HepG2 (cell line): ENCODE results near the gene NOL12. TPM values are rescaled to one million over a fixed set of nuclear protein-coding genes. Genes with fewer than 3 reads are reported as not detected.

Experiments
- ATAD3A ChIP-seq: sonication (generic); formaldehyde crosslinking; IDR thresholded peaks from 2 replicates; pipeline ENCODE4 v1.4.0; 2020; ENCODE audit warnings: missing genetic modification reagents
- DNMT1 ChIP-seq: sonication (generic); formaldehyde crosslinking; IDR thresholded peaks from 2 replicates; pipeline ENCODE4 v1.5.1; 2020; ENCODE audit warnings: mild to moderate bottlenecking, missing genetic modification reagents
- GATAD2A ChIP-seq: IDR thresholded peaks from 2 replicates; pipeline ENCODE4 v1.6.1; 2016
- GLI4 ChIP-seq: sonication (generic); formaldehyde crosslinking; IDR thresholded peaks from 2 replicates; pipeline ENCODE4 v1.5.1; 2020; ENCODE audit warnings: missing genetic modification reagents, mild to moderate bottlenecking, moderate library complexity, borderline replicate concordance
- HES4 ChIP-seq: sonication (generic); formaldehyde crosslinking; IDR thresholded peaks from 2 replicates; pipeline ENCODE4 v1.9.0; 2021; ENCODE audit warnings: mild to moderate bottlenecking, missing genetic modification reagents, borderline replicate concordance
- HIVEP1 ChIP-seq: sonication (generic); formaldehyde crosslinking; IDR thresholded peaks from 2 replicates; pipeline ENCODE4 v1.4.0; 2020; ENCODE audit warnings: mild to moderate bottlenecking, missing genetic modification reagents
- MED1 ChIP-seq: sonication (generic); formaldehyde crosslinking; IDR thresholded peaks from 2 replicates; pipeline ENCODE4 v1.4.0; 2020; ENCODE audit warnings: missing genetic modification reagents
- PAF1 ChIP-seq: IDR thresholded peaks from 2 replicates; pipeline ENCODE4 v1.6.1; 2016; ENCODE audit warnings: missing genetic modification reagents, missing compliant biosample characterization
- SALL1 ChIP-seq: sonication (generic); formaldehyde crosslinking; IDR thresholded peaks from 2 replicates; pipeline ENCODE4 v1.8.0; 2022; ENCODE audit warnings: mild to moderate bottlenecking, missing genetic modification reagents
- SP1 ChIP-seq, 2 experiments: fragments of 450-650 bp in 1 of 2; sonication (generic) in 1 of 2; formaldehyde crosslinking in 1 of 2; IDR thresholded peaks; 2 replicates each; pipeline versions ENCODE4 v1.4.0 to v1.6.1; 2016 to 2020; ENCODE audit warnings: missing genetic modification reagents in 1 of 2
- SUZ12 ChIP-seq: fragments of 150-350 bp; IDR thresholded peaks from 2 replicates; pipeline ENCODE4 v1.6.1; 2014; ENCODE audit warnings: low read depth, low read length
- ZMYM4 ChIP-seq: sonication (generic); formaldehyde crosslinking; IDR thresholded peaks from 2 replicates; pipeline ENCODE4 v1.8.1; 2023; ENCODE audit warnings: mild to moderate bottlenecking, missing genetic modification reagents
- ZNF232 ChIP-seq: sonication (generic); formaldehyde crosslinking; IDR thresholded peaks from 2 replicates; pipeline ENCODE4 v1.4.0; 2020; ENCODE audit warnings: missing genetic modification reagents, borderline replicate concordance
- ZNF460 ChIP-seq: sonication (generic); formaldehyde crosslinking; IDR thresholded peaks from 2 replicates; pipeline ENCODE4 v1.5.1; 2020; ENCODE audit warnings: missing genetic modification reagents, mild to moderate bottlenecking, borderline replicate concordance
- polyA plus RNA-seq, 8 experiments: library from polyadenylated mRNA; depleted of rRNA in 3 of 8; stranded (reverse) in 7 of 8; unstranded in 1 of 8; fragments of >200 nt; fragmentation: Illumina TruSeq in 4 of 8; extraction: Trizol in 4 of 8; gene quantifications; 2 replicates each; pipeline versions ENCODE4 v1.2.1 to v1.2.3, GENCODE V29; 2011 to 2016; ENCODE audit warnings: low read depth in 4 of 8, missing spikeins in 1 of 8, mixed read lengths in 1 of 8; ENCODE audit not compliant: insufficient read depth in 1 of 8
- total RNA-seq, 5 experiments: library from RNA; depleted of rRNA; stranded (reverse); fragments of >200 nt; fragmentation: Illumina TruSeq; extraction: Trizol; gene quantifications; 2 replicates each; pipeline ENCODE4 v1.2.3, GENCODE V29; 2016; ENCODE audit warnings: low read depth in 1 of 5
- TF ChIP-seq, protein P1 (sequence below), 2 experiments: sonication (generic) in 1 of 2; formaldehyde crosslinking in 1 of 2; IDR thresholded peaks; 2 replicates each; pipeline versions ENCODE4 v1.4.0 to v1.6.1; 2018 to 2020; ENCODE audit warnings: missing genetic modification reagents in 2 of 2, borderline replicate concordance in 1 of 2, low read depth in 1 of 2, mild to moderate bottlenecking in 1 of 2, missing biosample characterization in 1 of 2
- TF ChIP-seq, protein P2 (sequence below): IDR thresholded peaks from 2 replicates; pipeline ENCODE4 v1.6.1; 2018; ENCODE audit warnings: missing genetic modification reagents, mild to moderate bottlenecking, missing compliant biosample characterization
- TF ChIP-seq, protein P3 (sequence below): sonication (generic); formaldehyde crosslinking; IDR thresholded peaks from 2 replicates; pipeline ENCODE4 v1.4.0; 2020; ENCODE audit warnings: mild to moderate bottlenecking, missing genetic modification reagents
- TF ChIP-seq, protein P4 (sequence below): sonication (generic); formaldehyde crosslinking; IDR thresholded peaks from 2 replicates; pipeline ENCODE4 v1.5.0; 2020; ENCODE audit warnings: missing genetic modification reagents
- TF ChIP-seq, protein P5 (sequence below): sonication (generic); formaldehyde crosslinking; IDR thresholded peaks from 2 replicates; pipeline ENCODE4 v1.9.0; 2021; ENCODE audit warnings: mild to moderate bottlenecking, missing genetic modification reagents

Gene NOL12
- total and polyA plus RNA-seq, 2 of the 13 experiments (the other 11 are each of a cell fraction or from before 2014, with no cell fraction given), result 14.3 to 31.4 TPM

DNA sequence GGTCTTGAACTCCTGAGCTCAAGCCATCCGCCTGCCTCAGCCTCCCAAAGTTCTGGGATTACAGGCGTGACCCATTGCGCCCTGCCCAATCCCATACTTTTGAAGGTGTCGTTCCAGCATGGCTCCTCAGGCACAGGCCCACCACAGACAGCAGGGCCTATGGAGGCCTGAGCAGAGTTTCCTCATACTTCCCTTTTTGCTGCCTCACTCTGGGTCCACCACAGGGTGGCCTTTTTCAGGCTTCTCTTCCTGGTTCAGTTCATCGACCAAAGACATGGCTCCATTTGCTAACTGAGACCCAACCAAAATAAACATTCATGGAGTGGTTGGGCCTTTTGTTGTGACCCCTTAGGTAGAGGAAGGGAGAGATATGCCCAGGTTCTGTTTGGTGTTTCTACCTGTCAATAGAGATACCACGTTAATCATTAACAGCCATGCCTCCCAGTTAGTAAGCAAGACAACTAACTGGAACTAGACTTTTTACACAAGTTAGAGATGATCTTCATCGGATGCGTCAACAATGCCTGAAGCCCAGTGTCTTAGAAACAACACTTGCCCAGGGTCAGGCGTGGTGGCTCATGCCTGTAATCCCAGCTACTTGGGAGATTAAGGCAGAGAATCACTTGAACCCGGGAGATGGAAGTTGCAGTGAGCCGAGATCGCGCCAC lies 45.8 kb downstream of the NOL12 start (continued):
- TF ChIP-seq, protein P1, sequence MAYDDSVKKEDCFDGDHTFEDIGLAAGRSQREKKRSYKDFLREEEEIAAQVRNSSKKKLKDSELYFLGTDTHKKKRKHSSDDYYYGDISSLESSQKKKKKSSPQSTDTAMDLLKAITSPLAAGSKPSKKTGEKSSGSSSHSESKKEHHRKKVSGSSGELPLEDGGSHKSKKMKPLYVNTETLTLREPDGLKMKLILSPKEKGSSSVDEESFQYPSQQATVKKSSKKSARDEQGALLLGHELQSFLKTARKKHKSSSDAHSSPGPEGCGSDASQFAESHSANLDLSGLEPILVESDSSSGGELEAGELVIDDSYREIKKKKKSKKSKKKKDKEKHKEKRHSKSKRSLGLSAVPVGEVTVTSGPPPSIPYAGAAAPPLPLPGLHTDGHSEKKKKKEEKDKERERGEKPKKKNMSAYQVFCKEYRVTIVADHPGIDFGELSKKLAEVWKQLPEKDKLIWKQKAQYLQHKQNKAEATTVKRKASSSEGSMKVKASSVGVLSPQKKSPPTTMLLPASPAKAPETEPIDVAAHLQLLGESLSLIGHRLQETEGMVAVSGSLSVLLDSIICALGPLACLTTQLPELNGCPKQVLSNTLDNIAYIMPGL (CRISPR knock-in tag; IDR thresholded peaks at IDR 0.05; ENCODE audit: borderline replicate concordance in 1 of 2, low read depth in 1 of 2), result peak; percentile 30 to 47; a peak in 2 of 4 replicates
- peak; percentile 83 for TF ChIP-seq GATAD2A (CRISPR knock-in tag)
- TF ChIP-seq HIVEP1 (CRISPR knock-in tag), result no peak
- TF ChIP-seq GLI4 (CRISPR knock-in tag), result no peak
- TF ChIP-seq, protein P2, sequence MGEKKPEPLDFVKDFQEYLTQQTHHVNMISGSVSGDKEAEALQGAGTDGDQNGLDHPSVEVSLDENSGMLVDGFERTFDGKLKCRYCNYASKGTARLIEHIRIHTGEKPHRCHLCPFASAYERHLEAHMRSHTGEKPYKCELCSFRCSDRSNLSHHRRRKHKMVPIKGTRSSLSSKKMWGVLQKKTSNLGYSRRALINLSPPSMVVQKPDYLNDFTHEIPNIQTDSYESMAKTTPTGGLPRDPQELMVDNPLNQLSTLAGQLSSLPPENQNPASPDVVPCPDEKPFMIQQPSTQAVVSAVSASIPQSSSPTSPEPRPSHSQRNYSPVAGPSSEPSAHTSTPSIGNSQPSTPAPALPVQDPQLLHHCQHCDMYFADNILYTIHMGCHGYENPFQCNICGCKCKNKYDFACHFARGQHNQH, result peak; percentile 80
- TF ChIP-seq, protein P3, sequence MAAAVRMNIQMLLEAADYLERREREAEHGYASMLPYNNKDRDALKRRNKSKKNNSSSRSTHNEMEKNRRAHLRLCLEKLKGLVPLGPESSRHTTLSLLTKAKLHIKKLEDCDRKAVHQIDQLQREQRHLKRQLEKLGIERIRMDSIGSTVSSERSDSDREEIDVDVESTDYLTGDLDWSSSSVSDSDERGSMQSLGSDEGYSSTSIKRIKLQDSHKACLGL (CRISPR knock-in tag), result no peak
- TF ChIP-seq SUZ12, result no peak
- TF ChIP-seq HES4 (CRISPR knock-in tag), result no peak
- TF ChIP-seq, protein P4, sequence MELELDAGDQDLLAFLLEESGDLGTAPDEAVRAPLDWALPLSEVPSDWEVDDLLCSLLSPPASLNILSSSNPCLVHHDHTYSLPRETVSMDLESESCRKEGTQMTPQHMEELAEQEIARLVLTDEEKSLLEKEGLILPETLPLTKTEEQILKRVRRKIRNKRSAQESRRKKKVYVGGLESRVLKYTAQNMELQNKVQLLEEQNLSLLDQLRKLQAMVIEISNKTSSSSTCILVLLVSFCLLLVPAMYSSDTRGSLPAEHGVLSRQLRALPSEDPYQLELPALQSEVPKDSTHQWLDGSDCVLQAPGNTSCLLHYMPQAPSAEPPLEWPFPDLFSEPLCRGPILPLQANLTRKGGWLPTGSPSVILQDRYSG (CRISPR knock-in tag), result no peak
- TF ChIP-seq SALL1 (CRISPR knock-in tag), result peak; percentile 80
- no peak for TF ChIP-seq DNMT1
- TF ChIP-seq, protein P5, sequence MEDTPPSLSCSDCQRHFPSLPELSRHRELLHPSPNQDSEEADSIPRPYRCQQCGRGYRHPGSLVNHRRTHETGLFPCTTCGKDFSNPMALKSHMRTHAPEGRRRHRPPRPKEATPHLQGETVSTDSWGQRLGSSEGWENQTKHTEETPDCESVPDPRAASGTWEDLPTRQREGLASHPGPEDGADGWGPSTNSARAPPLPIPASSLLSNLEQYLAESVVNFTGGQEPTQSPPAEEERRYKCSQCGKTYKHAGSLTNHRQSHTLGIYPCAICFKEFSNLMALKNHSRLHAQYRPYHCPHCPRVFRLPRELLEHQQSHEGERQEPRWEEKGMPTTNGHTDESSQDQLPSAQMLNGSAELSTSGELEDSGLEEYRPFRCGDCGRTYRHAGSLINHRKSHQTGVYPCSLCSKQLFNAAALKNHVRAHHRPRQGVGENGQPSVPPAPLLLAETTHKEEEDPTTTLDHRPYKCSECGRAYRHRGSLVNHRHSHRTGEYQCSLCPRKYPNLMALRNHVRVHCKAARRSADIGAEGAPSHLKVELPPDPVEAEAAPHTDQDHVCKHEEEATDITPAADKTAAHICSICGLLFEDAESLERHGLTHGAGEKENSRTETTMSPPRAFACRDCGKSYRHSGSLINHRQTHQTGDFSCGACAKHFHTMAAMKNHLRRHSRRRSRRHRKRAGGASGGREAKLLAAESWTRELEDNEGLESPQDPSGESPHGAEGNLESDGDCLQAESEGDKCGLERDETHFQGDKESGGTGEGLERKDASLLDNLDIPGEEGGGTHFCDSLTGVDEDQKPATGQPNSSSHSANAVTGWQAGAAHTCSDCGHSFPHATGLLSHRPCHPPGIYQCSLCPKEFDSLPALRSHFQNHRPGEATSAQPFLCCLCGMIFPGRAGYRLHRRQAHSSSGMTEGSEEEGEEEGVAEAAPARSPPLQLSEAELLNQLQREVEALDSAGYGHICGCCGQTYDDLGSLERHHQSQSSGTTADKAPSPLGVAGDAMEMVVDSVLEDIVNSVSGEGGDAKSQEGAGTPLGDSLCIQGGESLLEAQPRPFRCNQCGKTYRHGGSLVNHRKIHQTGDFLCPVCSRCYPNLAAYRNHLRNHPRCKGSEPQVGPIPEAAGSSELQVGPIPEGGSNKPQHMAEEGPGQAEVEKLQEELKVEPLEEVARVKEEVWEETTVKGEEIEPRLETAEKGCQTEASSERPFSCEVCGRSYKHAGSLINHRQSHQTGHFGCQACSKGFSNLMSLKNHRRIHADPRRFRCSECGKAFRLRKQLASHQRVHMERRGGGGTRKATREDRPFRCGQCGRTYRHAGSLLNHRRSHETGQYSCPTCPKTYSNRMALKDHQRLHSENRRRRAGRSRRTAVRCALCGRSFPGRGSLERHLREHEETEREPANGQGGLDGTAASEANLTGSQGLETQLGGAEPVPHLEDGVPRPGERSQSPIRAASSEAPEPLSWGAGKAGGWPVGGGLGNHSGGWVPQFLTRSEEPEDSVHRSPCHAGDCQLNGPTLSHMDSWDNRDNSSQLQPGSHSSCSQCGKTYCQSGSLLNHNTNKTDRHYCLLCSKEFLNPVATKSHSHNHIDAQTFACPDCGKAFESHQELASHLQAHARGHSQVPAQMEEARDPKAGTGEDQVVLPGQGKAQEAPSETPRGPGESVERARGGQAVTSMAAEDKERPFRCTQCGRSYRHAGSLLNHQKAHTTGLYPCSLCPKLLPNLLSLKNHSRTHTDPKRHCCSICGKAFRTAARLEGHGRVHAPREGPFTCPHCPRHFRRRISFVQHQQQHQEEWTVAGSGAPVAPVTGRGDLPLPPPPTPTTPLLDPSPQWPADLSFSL (CRISPR knock-in tag), result no peak
- TF ChIP-seq ATAD3A, result no peak
- no peak for TF ChIP-seq PAF1
- TF ChIP-seq ZNF232, result no peak; the same call in 1 of the 2 replicates
- peak; percentile 84 for TF ChIP-seq MED1 (CRISPR knock-in tag)
- TF ChIP-seq ZNF460 (CRISPR knock-in tag), result peak; percentile 21; the same call in 1 of the 2 replicates
- TF ChIP-seq SP1 (IDR thresholded peaks at IDR 0.05), result no peak
- 0 out of 2 replicates have a peak, but pooled peaks have one; percentile 8 for TF ChIP-seq SP1 (CRISPR knock-in tag; IDR thresholded peaks at IDR 0.05)
- TF ChIP-seq ZMYM4, result peak; percentile 79
